ENCODE data around the gene GMDS.

The GMDS gene

GRCh38 chr6:2244261-2245102 lies 923 bp downstream of the GMDS start:
- Histone ChIP-seq H3K4me1 (ENCODE audit: control insufficient read depth, insufficient read depth, low read length, poor library complexity, severe bottlenecking) (peaks cover 18% of the 10 kb centered on the region), H3K27ac (ENCODE audit: insufficient read depth, low read length, poor library complexity, severe bottlenecking) (peak overlapping the region; percentile 85), H3K27me3 (replicated peaks; ENCODE audit: control insufficient read depth, insufficient read depth, low read length, poor library complexity, severe bottlenecking) (no peaks in the 10 kb centered on the region), H3K4me3 (ENCODE audit: insufficient read depth, low read depth, low read length, poor library complexity, severe bottlenecking) (peak overlapping the region; percentile 68), H3K36me3 (ENCODE audit: control insufficient read depth, insufficient read depth, low read length) (no peaks in the 10 kb centered on the region), H3K9me3 (ENCODE audit: control insufficient read depth, low read length) (no peaks in the 10 kb centered on the region)
- no peak for DNase-seq

- Histone ChIP-seq H3K27ac (ENCODE audit: insufficient read depth, low read length, poor library complexity, severe bottlenecking) (no peak overlapping the region), H3K4me3 (ENCODE audit: insufficient read depth, low read depth, low read length, poor library complexity, severe bottlenecking) (no peak overlapping the region), H3K9me3 (ENCODE audit: control insufficient read depth, low read length) (no peaks in the 10 kb centered on the region), H3K36me3 (ENCODE audit: control insufficient read depth, insufficient read depth, low read length) (no peaks in the 10 kb centered on the region), H3K4me1 (ENCODE audit: control insufficient read depth, insufficient read depth, low read length, poor library complexity, severe bottlenecking) (peaks cover 18% of the 10 kb centered on the region), H3K27me3 (replicated peaks; ENCODE audit: control insufficient read depth, insufficient read depth, low read length, poor library complexity, severe bottlenecking) (no peaks in the 10 kb centered on the region)
- no peak for DNase-seq
These were observed 3.1 kb downstream of the GMDS start for GRCh38 chr6:2242311-2242710.

GRCh38 chr6:2240961-2241360 lies 4.4 kb downstream of the GMDS start:
- no peak overlapping the region for H3K27ac ChIP-seq (ENCODE audit: insufficient read depth, low read length, poor library complexity, severe bottlenecking)
- H3K9me3 ChIP-seq (ENCODE audit: control insufficient read depth, low read length) = no peaks in the 10 kb centered on the region
- no peaks in the 10 kb centered on the region for H3K27me3 ChIP-seq (replicated peaks; ENCODE audit: control insufficient read depth, insufficient read depth, low read length, poor library complexity, severe bottlenecking)
- no peaks in the 10 kb centered on the region for H3K36me3 ChIP-seq (ENCODE audit: control insufficient read depth, insufficient read depth, low read length)
- H3K4me1 ChIP-seq (ENCODE audit: control insufficient read depth, insufficient read depth, low read length, poor library complexity, severe bottlenecking) = peaks cover 11% of the 10 kb centered on the region
- DNase-seq = no peak
- H3K4me3 ChIP-seq (ENCODE audit: insufficient read depth, low read depth, low read length, poor library complexity, severe bottlenecking) = no peak overlapping the region

DNA sequence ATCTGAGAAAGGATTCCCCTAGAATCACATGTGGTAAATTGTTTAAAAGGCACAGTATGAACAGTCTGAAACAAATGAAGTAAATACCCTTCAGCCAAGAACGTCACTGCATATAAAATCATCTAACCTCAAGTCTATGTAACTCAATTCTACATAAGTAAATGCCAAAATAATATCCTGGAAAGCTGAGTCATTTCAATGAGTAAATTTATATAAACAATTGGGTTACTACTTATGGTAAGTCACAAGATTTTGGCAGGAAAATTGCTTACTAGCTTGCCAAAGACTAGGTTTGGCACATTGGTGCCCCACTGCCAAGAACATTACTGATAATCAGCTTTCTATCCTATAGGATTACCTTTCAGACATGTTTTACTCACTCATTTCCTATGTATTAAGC lies 8.4 kb downstream of the GMDS start:
- Histone ChIP-seq H3K9me3 (ENCODE audit: control insufficient read depth, low read length) (no peaks in the 10 kb centered on the region), H3K27ac (ENCODE audit: insufficient read depth, low read length, poor library complexity, severe bottlenecking) (no peak overlapping the region), H3K36me3 (ENCODE audit: control insufficient read depth, insufficient read depth, low read length) (no peaks in the 10 kb centered on the region), H3K27me3 (replicated peaks; ENCODE audit: control insufficient read depth, insufficient read depth, low read length, poor library complexity, severe bottlenecking) (no peaks in the 10 kb centered on the region), H3K4me3 (ENCODE audit: insufficient read depth, low read depth, low read length, poor library complexity, severe bottlenecking) (no peak overlapping the region), H3K4me1 (ENCODE audit: control insufficient read depth, insufficient read depth, low read length, poor library complexity, severe bottlenecking) (no peaks in the 10 kb centered on the region)
- no peak for DNase-seq

- Histone ChIP-seq H3K27ac (ENCODE audit: insufficient read depth, low read length, poor library complexity, severe bottlenecking) (no peak overlapping the region), H3K4me3 (ENCODE audit: insufficient read depth, low read depth, low read length, poor library complexity, severe bottlenecking) (no peak overlapping the region), H3K9me3 (ENCODE audit: control insufficient read depth, low read length) (no peaks in the 10 kb centered on the region), H3K4me1 (ENCODE audit: control insufficient read depth, insufficient read depth, low read length, poor library complexity, severe bottlenecking) (no peaks in the 10 kb centered on the region), H3K27me3 (replicated peaks; ENCODE audit: control insufficient read depth, insufficient read depth, low read length, poor library complexity, severe bottlenecking) (no peaks in the 10 kb centered on the region), H3K36me3 (ENCODE audit: control insufficient read depth, insufficient read depth, low read length) (no peaks in the 10 kb centered on the region)
- DNase-seq = no peak
These were observed 9.5 kb downstream of the GMDS start for GRCh38 chr6:2235777-2236495.

DNA sequence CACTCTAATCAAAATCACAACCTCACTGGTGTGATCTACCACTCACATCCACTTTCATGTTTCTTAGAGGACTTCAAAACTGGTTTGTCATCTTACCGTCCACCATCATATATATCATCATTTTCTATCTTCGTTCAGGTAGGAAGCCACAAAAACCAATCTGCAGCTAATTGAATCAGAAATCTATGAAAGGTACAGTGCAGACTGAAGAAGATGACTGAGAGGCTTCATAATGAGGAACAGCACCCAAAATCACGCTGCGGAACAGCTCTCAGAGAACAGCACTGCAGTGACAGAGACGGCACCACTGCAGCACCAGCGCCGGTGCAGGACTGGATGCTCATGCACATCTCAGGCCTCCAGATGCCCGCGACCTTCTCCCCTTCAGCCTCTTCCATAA lies 13.0 kb downstream of the GMDS start:
- Histone ChIP-seq H3K4me3 (ENCODE audit: insufficient read depth, low read depth, low read length, poor library complexity, severe bottlenecking) (no peak overlapping the region), H3K36me3 (ENCODE audit: control insufficient read depth, insufficient read depth, low read length) (no peaks in the 10 kb centered on the region), H3K27me3 (replicated peaks; ENCODE audit: control insufficient read depth, insufficient read depth, low read length, poor library complexity, severe bottlenecking) (no peaks in the 10 kb centered on the region), H3K4me1 (ENCODE audit: control insufficient read depth, insufficient read depth, low read length, poor library complexity, severe bottlenecking) (no peaks in the 10 kb centered on the region), H3K9me3 (ENCODE audit: control insufficient read depth, low read length) (no peaks in the 10 kb centered on the region), H3K27ac (ENCODE audit: insufficient read depth, low read length, poor library complexity, severe bottlenecking) (no peak overlapping the region)
- no peak for DNase-seq

DNA sequence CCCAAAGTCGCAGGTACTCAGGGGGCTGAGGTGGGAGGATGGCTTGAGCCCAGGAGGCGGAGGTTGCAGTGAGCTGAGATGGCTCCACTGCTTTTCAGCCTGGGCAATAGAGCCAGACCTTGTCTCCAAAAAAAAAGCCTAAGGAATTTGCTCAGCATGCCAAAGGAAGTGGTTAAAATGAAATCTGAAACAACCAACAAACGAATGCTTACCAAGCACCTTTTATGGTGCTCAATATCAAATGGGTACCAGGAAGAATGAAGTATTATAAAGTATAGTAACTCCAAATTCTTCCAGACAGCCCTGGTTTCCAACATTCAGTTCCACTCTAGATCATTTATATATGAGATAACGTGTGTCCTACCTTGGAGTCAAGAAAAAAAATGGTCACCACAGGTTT lies 14.0 kb downstream of the GMDS start:
- H3K27ac ChIP-seq (ENCODE audit: insufficient read depth, low read length, poor library complexity, severe bottlenecking) = no peak overlapping the region
- no peak for DNase-seq
- H3K4me1 ChIP-seq (ENCODE audit: control insufficient read depth, insufficient read depth, low read length, poor library complexity, severe bottlenecking) = no peaks in the 10 kb centered on the region
- no peaks in the 10 kb centered on the region for H3K36me3 ChIP-seq (ENCODE audit: control insufficient read depth, insufficient read depth, low read length)
- no peak overlapping the region for H3K4me3 ChIP-seq (ENCODE audit: insufficient read depth, low read depth, low read length, poor library complexity, severe bottlenecking)
- no peaks in the 10 kb centered on the region for H3K27me3 ChIP-seq (replicated peaks; ENCODE audit: control insufficient read depth, insufficient read depth, low read length, poor library complexity, severe bottlenecking)
- H3K9me3 ChIP-seq (ENCODE audit: control insufficient read depth, low read length) = no peaks in the 10 kb centered on the region

DNA sequence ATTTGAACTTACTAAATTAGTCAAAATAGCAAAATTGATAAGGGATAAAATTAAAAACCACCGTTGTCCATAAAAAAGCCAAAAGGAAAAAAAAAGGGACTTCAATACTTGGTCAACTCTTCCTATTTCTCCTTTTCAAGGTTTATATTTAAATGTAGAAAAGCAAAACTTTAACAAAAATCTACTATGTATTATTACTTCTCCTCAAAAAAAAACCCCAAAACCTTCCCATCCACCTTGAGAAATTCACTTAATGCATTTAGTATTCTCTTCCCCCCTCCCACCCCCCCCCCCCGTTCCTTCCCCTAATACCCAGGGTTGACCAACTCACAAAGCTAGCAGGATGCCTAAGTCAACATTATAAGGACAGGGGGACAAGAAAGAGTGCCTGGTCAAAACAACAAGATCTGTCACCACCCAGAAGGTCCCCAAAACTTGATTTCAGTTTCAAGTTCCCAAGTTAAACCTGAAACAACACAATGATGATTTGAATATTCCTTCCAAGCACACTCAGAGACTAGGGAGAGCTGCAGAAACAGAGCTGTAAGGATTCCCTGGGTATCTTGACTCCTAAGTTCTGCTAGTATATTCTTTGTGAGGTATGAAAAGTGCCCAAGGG lies 14.6 kb downstream of the GMDS start:
- no peaks in the 10 kb centered on the region for H3K9me3 ChIP-seq (ENCODE audit: control insufficient read depth, low read length)
- no peak overlapping the region for H3K4me3 ChIP-seq (ENCODE audit: insufficient read depth, low read depth, low read length, poor library complexity, severe bottlenecking)
- no peaks in the 10 kb centered on the region for H3K27me3 ChIP-seq (replicated peaks; ENCODE audit: control insufficient read depth, insufficient read depth, low read length, poor library complexity, severe bottlenecking)
- H3K27ac ChIP-seq (ENCODE audit: insufficient read depth, low read length, poor library complexity, severe bottlenecking) = no peak overlapping the region
- DNase-seq = no peak
- H3K36me3 ChIP-seq (ENCODE audit: control insufficient read depth, insufficient read depth, low read length) = no peaks in the 10 kb centered on the region
- no peaks in the 10 kb centered on the region for H3K4me1 ChIP-seq (ENCODE audit: control insufficient read depth, insufficient read depth, low read length, poor library complexity, severe bottlenecking)

- Histone ChIP-seq H3K4me1 (ENCODE audit: control insufficient read depth, insufficient read depth, low read length, poor library complexity, severe bottlenecking) (no peaks in the 10 kb centered on the region), H3K4me3 (ENCODE audit: insufficient read depth, low read depth, low read length, poor library complexity, severe bottlenecking) (no peak overlapping the region), H3K27ac (ENCODE audit: insufficient read depth, low read length, poor library complexity, severe bottlenecking) (no peak overlapping the region), H3K9me3 (ENCODE audit: control insufficient read depth, low read length) (no peaks in the 10 kb centered on the region), H3K36me3 (ENCODE audit: control insufficient read depth, insufficient read depth, low read length) (no peaks in the 10 kb centered on the region), H3K27me3 (replicated peaks; ENCODE audit: control insufficient read depth, insufficient read depth, low read length, poor library complexity, severe bottlenecking) (no peaks in the 10 kb centered on the region)
- DNase-seq = no peak
These were observed 15.7 kb downstream of the GMDS start for GRCh38 chr6:2229742-2230141.

GRCh38 chr6:2229039-2229438 lies 16.4 kb downstream of the GMDS start:
- Histone ChIP-seq H3K27ac (ENCODE audit: insufficient read depth, low read length, poor library complexity, severe bottlenecking) (no peak overlapping the region), H3K4me1 (ENCODE audit: control insufficient read depth, insufficient read depth, low read length, poor library complexity, severe bottlenecking) (no peaks in the 10 kb centered on the region), H3K9me3 (ENCODE audit: control insufficient read depth, low read length) (no peaks in the 10 kb centered on the region), H3K36me3 (ENCODE audit: control insufficient read depth, insufficient read depth, low read length) (no peaks in the 10 kb centered on the region), H3K4me3 (ENCODE audit: insufficient read depth, low read depth, low read length, poor library complexity, severe bottlenecking) (no peak overlapping the region), H3K27me3 (replicated peaks; ENCODE audit: control insufficient read depth, insufficient read depth, low read length, poor library complexity, severe bottlenecking) (no peaks in the 10 kb centered on the region)
- DNase-seq = no peak
